HK-2 (cell line): ENCODE results near the gene CHID1.

Experiments used
- DNase-seq: peaks from one replicate; pipeline ENCODE4 v3.0.0-alpha.2; 2018; ENCODE audit not compliant: unreplicated experiment

CHID1 gene

DNA sequence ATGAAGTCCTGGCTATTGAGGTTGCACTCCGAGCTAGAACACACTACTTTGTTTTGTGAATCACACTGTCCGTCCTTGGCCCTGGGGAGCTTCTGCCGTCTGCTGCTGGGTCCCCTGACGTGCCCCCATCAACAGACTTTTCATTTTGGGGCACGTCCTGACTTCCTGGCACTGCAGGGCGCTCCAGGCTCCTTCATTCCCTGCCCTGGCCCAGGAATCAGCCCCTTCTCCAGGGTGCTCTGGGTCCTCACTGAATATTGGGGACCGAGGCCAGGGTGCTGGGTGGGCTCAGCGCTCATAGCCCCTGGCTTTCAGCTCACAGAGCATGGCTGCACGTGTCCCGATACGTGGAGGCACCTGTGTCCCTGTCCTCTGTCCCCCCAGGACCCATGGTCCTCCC lies 45.7 kb downstream of the CHID1 start:
- no peak for DNase-seq

DNA sequence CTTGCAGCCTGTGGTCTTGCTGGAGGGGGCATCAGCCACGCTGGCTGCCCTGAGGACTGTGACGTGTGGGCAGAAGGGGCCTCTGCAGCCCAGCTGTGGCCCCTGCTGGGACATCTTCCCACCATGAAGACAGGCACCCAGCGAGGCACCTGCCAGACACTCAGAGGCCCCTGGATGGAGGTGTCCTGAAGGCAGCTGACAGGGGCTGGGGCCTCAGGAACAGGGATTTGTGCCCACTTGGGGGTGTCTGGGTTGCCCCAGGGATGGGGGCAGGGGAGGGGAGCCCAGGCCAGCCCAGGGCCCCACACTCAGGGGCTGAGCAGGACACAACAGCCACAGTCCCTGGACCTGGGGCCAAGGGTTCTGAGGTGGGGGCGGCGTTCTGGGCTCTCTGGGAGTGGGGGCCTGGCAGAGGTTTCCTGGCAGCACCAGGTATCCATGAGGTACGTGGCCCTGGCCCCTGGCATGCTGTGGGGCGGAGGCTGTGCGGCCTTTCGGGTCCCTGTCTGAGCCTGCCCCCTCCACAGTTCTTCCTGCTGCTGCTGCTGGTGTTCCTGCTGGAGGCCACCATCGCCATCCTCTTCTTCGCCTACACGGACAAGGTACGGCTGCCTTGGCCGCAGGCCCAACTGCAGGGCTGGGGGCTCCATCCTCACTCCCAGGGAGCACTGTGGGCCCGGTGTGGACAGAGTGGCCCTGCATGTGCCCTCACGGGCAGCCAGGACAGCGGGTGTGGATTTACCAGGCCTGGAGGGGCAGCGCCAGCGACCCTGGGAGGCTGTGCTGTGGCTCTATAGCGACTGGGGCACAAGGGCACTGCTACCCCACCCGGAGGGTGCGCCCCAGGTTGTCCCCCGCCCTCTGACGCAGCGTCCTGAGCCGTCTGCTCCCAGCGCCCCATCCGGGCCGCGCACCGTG lies 46.4 kb downstream of the CHID1 start:
- no peak for DNase-seq

DNA sequence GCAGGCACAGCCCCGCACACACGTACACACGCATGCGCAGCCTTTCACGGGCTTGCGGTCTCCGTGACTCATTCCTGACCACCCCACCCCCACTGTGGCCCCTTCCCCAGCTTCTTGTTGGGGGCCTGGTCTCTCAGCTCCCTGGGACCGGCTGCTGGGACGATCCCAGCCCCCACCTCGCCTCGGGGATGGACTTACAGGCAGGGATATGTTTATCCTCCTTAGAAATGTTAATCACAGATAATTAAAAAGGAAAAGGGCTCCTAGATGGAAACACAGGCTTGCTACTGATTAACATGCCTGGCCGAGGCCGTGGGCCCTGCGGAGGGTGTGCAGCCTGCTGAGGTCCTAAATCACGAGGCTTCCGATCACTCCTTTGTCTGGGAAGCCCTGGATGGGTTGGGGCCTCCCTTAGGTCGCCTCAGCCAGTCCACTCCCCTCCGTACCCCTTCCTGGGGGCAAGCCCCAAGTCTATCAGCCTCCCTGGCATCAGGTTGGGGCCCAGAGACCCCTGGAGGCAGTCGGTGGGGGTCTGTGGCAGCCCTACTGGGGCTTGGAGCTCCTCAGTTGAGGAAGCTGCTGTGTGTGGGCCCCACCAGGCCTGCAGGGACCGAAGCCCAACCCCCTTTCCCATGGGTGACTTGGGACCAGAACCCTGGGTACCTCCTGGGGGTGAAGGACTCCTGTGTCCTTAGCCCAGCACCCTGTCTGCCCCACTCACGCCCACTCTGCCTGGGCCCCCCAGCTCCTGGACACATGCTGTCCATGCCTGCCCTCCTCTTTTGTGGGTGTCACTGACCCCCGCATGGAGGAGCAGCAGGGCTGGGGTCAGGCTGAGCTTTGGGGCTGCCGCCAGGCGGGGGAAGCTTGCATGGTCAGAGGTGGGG lies 47.3 kb downstream of the CHID1 start:
- no peak for DNase-seq

DNA sequence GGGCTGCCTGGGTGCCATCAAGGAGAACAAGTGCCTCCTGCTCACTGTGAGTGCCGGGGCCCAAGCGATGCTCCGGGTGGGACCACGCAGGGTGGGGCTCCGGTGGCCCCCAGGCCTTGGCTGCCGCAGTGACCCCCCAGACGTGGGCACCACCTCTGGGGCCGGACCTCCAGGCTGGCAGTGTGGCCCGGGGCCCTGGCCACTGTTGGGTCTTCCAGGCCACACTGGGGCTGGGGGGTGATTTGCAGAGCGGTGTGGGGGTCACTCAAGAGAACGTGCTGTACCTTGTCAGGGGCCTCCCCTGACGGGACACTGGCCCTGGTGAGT lies 48.0 kb downstream of the CHID1 start:
- DNase-seq: no peak

DNA sequence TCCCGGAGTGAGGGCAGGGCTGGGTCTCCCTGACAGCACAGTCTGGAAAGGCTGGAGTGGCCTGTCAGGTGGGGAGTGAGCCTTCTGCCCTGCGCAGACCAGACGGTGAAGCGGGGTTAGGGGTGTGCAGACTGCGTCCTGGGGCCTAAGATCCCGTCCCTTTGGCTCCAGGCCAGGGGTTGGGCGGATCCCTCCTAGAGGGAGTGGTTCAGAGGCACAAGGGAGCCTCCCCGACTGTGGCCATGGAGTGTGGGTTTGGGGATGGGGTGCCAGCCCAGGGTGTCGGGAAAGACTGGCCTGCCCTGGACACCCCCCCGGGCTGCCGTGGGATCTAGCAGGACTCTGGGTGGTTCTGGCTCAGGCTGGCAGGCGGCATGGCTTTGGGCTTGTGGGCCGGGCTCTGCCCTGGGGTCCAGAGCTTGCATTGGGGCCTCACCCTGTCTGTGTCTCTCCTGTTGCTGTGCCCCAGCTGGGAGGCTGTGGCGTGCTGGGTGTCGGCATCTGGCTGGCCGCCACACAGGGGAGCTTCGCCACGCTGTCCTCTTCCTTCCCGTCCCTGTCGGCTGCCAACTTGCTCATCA lies 48.4 kb downstream of the CHID1 start:
- no peak for DNase-seq

DNA sequence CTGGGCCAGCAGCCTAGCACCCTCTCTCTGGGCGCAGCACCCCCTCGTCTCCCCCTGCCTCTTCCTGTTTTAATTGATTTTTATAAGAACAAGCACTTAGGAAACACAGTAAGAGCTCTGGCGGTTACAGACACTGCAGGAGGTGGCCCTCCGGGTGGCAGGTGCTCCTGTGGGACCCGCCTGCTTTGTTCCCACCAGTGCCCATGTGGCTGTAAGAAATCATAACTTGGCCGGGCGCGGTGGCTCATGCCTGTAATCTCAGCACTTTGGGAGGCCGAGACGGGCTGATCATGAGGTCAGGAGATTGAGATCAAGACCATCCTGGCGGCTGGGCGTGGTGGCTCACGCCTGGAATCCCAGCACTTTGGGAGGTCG lies 49.5 kb downstream of the CHID1 start:
- no peak for DNase-seq

DNA sequence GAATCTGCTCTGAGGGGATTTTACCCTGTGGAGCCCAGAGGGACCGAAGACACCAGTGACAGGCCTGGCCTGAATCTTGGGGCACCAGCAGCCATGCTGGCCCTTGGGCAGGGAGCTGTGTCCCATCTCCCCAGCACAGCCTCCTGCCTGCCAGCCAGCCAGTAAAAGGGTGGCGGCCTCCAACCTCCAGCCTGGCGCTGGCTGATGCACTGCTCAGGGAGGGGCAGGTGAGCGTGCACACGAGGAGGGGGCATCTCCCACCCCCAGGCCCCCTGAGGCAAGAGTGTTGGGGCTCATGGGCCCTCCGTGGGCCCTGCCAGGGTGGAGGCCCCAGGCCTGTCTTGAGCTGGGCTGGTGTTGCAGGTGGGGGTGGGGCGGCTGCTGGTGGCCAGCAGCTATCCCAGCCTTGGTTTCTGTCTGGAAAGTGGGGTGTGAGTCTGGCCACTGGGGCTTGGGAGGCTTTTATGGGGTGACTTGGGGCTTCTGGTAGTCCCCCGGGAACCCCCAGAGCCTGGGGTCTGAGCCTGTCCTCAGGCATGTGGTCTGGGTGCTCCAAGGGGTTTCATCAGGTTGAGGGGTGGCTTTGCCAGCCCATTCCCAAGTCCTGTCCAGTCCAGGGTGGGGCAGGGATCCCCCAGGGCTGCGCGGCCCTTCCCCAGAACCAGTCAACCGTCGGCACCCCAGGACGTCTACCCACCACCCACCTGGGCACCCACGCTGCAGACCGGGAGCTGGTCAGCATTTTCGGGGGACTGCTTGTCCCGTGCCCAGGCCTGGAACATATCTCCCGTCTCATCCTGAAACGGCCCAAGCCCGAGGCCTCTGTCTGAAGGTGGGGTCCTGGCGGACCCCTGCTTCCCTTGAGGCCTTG lies 50.1 kb downstream of the CHID1 start:
- no peak for DNase-seq

DNA sequence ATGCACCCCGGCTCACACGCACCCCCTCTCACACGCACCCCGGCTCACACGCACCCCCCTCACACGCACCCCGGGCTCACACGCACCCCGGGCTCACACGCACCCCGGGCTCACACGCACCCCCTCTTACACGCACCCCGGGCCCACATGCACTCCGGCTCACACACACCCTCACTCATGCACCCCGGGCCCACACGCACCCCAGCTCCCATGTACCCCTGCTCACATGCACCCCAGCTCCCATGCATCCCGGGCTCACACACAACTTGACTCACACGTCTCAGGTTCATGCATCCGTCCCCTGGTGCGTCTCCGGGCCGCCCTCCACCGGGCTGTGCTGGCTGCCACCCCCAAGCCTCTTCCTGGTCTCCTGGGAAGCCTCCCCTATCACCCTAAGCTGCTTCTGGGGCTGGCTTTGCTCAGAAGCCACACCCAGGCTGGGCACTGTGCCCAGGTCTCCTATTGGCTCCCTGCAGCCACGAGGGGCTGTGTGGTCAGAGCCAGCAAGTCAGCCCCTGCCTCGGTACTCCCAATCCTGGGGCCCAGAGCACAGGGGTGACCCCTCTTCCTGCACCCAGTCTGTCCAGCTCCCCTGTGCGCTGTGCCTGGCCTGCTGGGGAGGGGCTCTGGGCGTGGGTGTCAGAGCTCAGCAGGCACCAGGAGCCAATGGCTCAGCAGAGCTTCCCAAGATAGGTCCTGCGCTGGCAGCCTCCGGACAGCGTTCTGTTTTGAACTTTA lies 51.0 kb downstream of the CHID1 start:
- no peak for DNase-seq

DNA sequence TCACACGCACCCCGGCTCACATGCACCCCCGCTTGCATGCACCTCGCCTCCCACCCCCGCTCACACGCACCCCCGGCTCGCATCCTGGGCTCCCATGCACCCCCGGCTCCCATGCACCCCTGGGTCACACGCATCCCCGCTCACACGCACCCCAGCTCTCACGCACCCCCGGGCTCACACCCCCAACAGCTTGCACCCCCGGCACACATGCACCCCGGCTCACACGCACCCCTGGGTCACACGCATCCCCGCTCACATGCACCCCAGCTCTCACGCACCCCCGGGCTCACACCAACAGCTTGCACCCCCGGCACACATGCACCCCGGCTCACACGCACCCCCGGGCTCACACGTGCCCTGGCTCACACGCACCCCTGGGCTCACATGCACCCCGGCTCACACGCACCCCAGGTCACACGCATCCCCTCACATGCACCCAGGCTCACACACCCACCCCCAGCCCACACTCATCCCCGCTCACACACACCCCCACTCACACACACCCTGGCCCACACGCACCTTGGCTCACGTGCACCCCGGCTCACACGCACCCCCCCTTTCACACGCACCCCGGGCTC lies 51.8 kb downstream of the CHID1 start:
- DNase-seq: no peak

DNA sequence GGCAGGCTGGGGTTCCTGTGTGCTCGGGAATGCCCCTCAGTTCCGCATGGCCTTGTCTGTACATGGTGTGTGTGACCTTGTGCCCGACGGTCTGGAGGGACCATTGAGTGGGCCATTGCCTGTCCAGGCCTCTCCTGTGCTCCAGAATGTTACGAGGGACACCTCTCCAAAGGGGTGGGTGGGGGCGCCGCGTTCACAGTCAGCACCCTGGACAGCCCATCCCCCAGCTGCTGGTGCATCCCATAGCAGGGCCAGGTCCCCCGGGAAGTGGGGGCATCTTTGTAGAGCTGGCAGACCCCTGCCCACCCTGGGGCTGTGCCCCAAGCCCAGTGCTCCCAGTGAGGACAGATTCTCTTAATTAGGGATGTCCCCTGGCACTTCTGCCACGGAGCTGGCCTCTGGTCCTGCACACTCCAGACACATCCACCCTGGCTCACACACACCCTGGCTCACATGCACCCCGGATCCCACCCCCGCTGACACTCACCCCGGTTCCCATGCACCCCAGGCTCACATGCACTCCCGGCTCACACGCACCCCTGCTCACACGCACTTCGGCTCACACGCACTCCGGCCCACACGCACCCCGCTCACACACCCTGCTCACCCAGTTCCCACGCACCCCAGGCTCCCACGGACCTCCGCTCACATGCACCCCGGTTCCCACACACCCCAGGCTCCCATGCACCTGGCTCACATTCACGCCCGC lies 52.4 kb downstream of the CHID1 start:
- no peak for DNase-seq

DNA sequence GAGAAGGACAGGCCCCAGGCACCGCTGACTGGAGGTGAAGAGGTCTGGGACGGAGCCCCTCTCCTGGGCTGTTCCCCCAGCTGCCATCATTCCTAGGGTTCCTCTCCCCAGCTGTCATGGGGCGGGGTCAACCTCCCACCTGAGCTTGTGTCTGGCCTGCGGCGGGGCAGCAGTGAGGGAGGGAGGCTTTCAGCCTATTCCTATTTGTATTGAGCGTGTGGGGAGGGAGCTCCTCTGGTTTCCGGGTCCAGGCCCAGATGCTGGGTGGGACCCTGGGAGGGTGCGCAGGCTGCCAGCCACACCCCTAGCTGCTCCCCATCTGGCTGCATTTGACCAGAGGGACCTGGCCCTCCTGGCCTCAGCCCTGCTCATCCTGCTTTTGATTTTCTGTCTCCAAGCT lies 54.2 kb downstream of the CHID1 start:
- DNase-seq: no peak

DNA sequence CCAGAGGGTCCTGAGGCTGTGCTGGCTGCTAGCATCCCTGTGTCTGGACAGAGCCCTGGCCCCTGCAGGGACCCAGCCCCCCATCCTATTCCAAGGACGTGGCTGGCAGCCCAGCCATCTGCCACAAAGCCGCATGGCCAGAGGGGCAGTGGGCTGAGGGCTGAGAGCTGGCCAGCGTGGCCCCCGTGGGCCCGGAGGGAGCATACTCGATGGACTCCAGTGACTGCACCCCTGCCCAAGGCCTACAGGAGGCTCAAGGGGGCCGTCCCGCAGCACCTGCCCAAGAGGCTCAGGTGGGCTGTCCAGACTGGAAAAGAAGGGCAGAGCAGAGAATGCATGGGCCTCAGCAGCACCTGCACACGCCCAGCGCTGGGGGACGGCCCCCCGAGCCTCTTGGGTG lies 54.8 kb downstream of the CHID1 start:
- DNase-seq: no peak

DNA sequence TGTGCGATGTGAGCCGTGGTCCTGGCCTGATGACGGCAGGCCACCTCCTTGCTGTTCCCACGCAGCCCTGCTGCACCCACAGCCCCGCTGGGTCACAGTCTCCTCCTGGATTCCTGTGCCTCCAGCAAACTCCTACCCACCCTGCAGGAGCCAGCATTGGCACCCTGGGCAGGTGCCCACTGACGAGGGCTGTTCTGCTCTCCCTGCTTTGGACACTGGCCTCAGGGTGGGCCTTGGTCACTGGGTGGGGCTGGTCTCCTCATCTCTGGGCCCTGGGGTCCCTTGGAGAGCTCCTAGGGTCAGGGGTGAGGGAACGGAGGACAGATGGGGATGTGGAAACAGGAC lies 55.3 kb downstream of the CHID1 start:
- no peak for DNase-seq

DNA sequence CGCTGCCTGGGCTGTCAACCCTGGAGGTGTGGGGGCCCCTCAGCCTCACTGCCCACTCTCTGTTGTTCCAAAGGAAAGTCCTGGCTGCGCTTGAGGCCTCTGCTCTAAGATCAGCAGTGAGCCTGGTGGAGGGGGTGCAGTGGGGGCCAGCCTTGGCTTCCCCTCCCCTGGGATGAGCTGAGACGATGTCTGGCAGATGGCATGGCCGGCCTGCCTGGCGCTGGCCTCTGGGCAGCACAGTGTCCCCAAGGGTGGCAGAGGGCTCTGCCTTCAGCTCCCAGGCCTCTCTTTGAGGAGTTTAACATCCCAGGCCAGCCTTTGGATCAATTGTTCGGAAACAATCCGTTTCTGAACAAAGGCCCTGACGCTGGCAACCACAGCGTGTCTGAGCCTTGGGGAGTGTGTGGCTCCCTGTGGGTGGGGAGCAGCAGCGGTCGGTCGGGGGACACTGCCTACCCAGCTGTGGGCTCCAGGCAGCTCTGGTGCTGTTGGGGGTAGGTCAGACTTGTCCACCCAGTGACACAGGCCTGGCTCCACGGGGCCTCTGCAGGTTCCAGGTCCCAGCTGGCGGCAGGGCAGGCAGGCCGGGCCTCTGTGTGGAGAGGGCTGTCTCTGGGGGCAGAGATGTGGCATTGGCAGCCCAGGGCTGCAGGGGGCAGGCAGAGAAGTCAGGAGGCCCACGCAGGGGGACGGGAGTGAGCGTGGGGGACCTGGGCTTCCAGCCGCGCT lies 55.8 kb downstream of the CHID1 start:
- no peak for DNase-seq

DNA sequence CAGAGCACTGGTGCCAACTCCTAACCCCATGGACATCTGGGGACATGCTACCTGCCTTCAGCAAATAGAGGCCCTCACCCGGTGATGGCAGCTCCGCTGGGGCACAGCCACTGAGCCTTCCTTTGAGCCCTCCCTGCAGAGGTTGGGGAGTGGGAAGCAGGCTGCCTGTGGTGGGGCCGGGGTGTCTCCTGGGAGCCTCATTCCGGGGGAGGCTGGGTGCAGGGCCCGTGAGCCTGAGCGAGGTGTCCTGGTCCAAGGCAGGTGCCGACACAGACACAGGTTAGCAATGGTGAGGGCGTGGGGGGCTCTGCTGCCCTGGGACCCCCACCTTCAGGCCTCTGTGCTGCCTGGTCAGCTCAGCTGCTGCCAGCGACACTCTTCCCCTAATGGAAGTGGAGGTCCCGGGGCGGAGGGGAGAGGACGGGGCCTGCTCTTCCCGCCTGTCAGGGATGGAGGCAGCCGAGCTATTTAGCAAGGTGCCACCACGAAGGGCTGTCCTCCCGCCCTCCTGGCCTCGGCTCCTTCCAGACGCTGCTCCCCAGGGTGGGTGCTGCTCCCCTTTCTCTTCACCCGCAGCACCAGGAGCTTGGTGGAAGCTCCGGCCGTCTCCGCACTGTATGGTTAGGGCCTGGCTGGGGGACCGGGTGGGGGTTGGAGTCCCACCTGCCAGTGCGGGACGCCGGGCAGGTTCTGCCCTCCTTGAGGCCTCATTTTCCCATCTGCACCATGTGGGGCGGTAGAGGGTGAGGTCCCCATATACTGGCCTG lies 56.7 kb downstream of the CHID1 start:
- no peak for DNase-seq

DNA sequence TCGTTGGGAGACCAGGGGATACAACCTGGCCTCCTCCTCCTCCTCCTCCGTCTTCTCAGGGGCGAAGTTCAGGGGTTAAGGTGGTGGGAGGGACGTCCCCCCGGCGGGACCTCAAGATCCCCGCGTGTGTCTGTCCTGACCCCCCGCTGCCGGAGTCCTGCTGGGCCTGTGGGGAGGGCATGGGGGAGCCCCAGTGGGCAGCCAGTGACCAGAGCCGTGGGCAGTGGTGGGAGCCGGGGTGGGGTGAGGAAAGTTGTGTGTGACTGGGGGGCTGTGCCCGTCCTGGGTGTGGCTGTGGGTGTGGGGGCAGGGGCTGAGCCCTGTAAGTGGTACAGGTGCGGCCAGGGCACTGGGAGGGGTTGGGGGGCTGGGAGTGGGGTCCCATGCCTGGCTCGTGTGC lies 57.8 kb downstream of the CHID1 start:
- DNase-seq: no peak

DNA sequence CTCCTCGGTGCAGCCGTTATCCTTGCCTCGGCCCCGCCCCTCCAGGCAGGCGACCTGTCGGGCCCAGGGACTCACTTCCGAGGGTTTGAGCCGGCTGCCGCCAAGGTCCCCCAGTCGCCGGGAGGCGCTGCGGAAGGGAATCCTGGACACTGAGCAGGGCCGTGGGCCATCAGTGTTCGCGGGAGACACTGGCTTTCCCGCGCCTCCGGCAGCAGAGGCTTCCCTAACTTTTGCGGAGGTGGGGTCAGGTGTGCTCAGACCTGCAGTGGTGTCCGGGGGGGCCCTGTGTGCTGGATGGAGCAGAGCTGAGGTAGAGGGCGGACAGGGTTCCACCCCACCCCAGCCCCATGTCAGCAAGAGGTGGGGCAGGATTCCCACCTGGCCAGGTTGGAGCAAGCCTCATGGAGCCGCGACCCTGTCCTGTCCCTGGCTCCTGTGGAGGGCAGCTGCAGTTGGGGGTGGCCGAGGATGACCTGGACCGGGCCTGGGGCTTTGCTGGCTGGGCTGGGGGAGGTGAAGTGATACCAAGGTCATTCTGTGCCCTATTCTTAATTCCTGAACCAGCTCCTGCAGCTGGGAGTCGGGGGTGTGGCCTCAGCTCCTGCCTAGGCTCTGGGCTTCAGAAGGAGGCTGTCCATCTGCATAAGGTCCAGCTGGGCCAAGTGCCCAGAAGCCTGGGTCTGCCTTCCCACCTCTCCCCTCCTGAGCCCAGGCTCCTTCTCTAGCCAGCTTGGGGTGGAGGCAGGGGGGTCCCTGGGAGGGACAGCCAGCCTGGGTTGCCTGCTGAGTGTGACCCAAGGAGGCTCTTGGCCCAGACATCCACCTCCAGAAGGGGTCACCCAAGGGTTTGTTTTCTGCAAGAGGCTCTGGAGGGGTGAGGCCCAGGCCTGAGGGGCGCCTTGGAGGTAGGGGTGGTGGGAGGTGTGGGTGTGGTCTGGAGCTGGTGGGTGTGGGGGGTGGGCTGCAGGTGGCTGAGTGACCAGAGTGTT lies 59.5 kb downstream of the CHID1 start:
- DNase-seq: no peak
